ENCODE measurements around the gene MAPK1.

The MAPK1 gene

DNA sequence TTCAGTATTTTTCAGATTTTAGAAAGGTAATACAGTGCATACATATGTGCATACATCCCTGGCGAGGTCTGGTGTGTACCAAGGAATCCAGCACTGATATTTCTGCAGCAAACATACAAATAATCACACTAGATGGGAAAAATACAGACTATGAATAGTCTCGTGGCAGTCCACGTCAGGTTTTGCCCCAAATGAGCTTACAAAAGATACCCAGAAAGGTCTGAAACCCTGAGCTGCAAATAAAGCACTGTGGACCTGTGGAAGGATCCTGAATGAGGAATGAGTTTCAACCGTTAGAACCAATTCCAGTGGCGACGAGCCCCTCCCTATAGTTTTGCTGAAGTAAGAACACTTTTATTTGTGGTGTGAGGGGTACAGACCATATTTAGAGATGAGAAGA is 24.5 kb downstream of the MAPK1 start:
- no peak overlapping the region for H3K4me2 ChIP-seq (ENCODE audit: low read length)
- H3K27me3 ChIP-seq (ENCODE audit: control insufficient read depth, low read length), result no peaks in the 10 kb centered on the region
- H4K20me1 ChIP-seq (ENCODE audit: control insufficient read depth, insufficient read depth, low read depth, low read length), result peaks cover 32% of the 10 kb centered on the region
- no peak overlapping the region for H3K4me3 ChIP-seq (ENCODE audit: low read length)
- H3K79me2 ChIP-seq (ENCODE audit: control insufficient read depth, low read length), result peaks cover 91% of the 10 kb centered on the region
- H3K36me3 ChIP-seq (ENCODE audit: control insufficient read depth, low read length), result peaks cover 5% of the 10 kb centered on the region
- no peaks in the 10 kb centered on the region for H3K9me2 ChIP-seq (replicated peaks; ENCODE audit: control insufficient read depth, low read length)
- H3K9me3 ChIP-seq (ENCODE audit: control insufficient read depth, insufficient read depth, low read length), result no peaks in the 10 kb centered on the region
- TF ChIP-seq, protein P1, sequence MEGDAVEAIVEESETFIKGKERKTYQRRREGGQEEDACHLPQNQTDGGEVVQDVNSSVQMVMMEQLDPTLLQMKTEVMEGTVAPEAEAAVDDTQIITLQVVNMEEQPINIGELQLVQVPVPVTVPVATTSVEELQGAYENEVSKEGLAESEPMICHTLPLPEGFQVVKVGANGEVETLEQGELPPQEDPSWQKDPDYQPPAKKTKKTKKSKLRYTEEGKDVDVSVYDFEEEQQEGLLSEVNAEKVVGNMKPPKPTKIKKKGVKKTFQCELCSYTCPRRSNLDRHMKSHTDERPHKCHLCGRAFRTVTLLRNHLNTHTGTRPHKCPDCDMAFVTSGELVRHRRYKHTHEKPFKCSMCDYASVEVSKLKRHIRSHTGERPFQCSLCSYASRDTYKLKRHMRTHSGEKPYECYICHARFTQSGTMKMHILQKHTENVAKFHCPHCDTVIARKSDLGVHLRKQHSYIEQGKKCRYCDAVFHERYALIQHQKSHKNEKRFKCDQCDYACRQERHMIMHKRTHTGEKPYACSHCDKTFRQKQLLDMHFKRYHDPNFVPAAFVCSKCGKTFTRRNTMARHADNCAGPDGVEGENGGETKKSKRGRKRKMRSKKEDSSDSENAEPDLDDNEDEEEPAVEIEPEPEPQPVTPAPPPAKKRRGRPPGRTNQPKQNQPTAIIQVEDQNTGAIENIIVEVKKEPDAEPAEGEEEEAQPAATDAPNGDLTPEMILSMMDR (IDR thresholded peaks at IDR 0.05; ENCODE audit: low read depth, low read length, poor library complexity, severe bottlenecking), result no peak
- TF ChIP-seq EZH2phosphoT487 (IDR thresholded peaks at IDR 0.05; ENCODE audit: borderline replicate concordance, low read length), result no peak
- H3K27ac ChIP-seq (ENCODE audit: low read depth, low read length), result no peak overlapping the region
- H3K4me1 ChIP-seq (ENCODE audit: control insufficient read depth, low read length), result peaks cover 3% of the 10 kb centered on the region; the same call in 1 of the 2 replicates
- H3F3A ChIP-seq (ENCODE audit: control insufficient read depth, insufficient read depth), result peaks cover 4% of the 10 kb centered on the region; the same call in 1 of the 2 replicates

DNA sequence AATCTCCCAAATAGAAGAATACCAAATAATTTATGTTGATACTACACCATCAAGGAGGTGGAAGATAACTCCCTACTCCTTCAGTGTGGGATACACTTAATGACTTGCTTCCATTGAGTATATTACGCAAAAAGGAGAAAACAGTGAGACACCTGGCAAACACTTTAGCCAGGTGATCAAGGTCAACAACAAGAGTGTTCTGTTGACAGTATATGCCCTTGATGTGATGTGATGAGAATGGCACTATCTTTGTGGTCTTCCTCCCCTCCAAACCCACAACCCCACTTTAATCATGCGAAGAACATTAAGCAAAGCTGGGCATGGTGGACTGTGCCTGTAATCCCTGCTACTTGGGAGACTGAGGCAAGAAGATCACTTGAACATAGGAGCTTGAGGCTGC is 26.0 kb downstream of the MAPK1 start:
- peaks cover 5% of the 10 kb centered on the region for H3K36me3 ChIP-seq (ENCODE audit: control insufficient read depth, low read length)
- peaks cover 27% of the 10 kb centered on the region for H4K20me1 ChIP-seq (ENCODE audit: control insufficient read depth, insufficient read depth, low read depth, low read length)
- peaks cover 11% of the 10 kb centered on the region; the same call in 1 of the 2 replicates for H3K4me1 ChIP-seq (ENCODE audit: control insufficient read depth, low read length)

DNA sequence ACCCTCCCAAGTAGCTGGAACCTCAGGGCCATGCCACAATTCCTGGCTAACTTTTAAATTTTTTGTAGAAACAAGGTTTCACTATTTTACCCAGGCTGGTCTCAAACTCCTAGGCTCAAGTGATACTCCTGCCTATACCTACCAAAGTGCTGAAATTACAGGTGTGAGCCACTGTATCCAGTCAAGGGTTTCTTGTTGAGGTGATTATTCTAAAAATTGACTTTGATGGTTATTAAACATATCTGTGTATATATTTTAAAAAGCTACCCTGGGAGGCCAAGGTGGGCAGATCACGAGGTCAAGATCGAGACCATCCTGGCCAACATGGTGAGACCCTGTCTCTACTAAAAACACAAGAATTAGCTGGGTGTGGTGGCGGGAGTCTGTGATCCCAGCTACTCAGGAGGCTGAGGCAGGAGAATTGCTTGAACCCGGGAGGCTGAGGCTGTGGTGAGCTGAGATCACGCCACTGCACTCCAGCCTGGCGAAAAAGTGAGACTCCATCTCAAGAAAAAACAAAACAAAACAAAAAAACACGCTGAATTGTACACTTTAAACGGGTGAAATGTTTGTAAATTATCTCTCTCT is 27.1 kb downstream of the MAPK1 start:
- Histone ChIP-seq H3K4me3 (ENCODE audit: low read length) (no peak overlapping the region), H3K79me2 (ENCODE audit: control insufficient read depth, low read length) (peaks cover 92% of the 10 kb centered on the region), H3K27ac (ENCODE audit: low read depth, low read length) (no peak overlapping the region), H3K4me2 (ENCODE audit: low read length) (no peak overlapping the region), H3K36me3 (ENCODE audit: control insufficient read depth, low read length) (peaks cover 5% of the 10 kb centered on the region), H3K4me1 (ENCODE audit: control insufficient read depth, low read length) (peaks cover 22% of the 10 kb centered on the region), H3K9me2 (replicated peaks; ENCODE audit: control insufficient read depth, low read length) (no peaks in the 10 kb centered on the region), H3K27me3 (ENCODE audit: control insufficient read depth, low read length) (no peaks in the 10 kb centered on the region), H3F3A (ENCODE audit: control insufficient read depth, insufficient read depth) (no peaks in the 10 kb centered on the region), H4K20me1 (ENCODE audit: control insufficient read depth, insufficient read depth, low read depth, low read length) (peaks cover 19% of the 10 kb centered on the region), H3K9me3 (ENCODE audit: control insufficient read depth, insufficient read depth, low read length) (no peaks in the 10 kb centered on the region)
- TF ChIP-seq, protein P1 (IDR thresholded peaks at IDR 0.05; ENCODE audit: low read depth, low read length, poor library complexity, severe bottlenecking), result no peak
- TF ChIP-seq EZH2phosphoT487 (IDR thresholded peaks at IDR 0.05; ENCODE audit: borderline replicate concordance, low read length), result no peak

More for the DNA sequence above, 26.0 kb downstream of the MAPK1 start:
- Histone ChIP-seq H3K4me3 (ENCODE audit: low read length) (no peak overlapping the region), H3K27me3 (ENCODE audit: control insufficient read depth, low read length) (no peaks in the 10 kb centered on the region), H3K9me2 (replicated peaks; ENCODE audit: control insufficient read depth, low read length) (no peaks in the 10 kb centered on the region), H3F3A (ENCODE audit: control insufficient read depth, insufficient read depth) (peaks cover 3% of the 10 kb centered on the region; the same call in 1 of the 2 replicates), H3K9me3 (ENCODE audit: control insufficient read depth, insufficient read depth, low read length) (no peaks in the 10 kb centered on the region), H3K27ac (ENCODE audit: low read depth, low read length) (no peak overlapping the region), H3K4me2 (ENCODE audit: low read length) (no peak overlapping the region), H3K79me2 (ENCODE audit: control insufficient read depth, low read length) (peaks cover 92% of the 10 kb centered on the region)
- TF ChIP-seq EZH2phosphoT487 (IDR thresholded peaks at IDR 0.05; ENCODE audit: borderline replicate concordance, low read length), result no peak
- TF ChIP-seq, protein P1 (IDR thresholded peaks at IDR 0.05; ENCODE audit: low read depth, low read length, poor library complexity, severe bottlenecking), result no peak

All from DOHH2 (cell line).